NCI-H524 (cell line): Measurements from ENCODE around the gene PLA2G2C.

Source experiments
- DNase-seq, 2 experiments: peaks; one replicate each; lab custom pipeline; 2025; lab: John Stamatoyannopoulos, UW

PLA2G2C gene

GRCh38 chr1:20207546-20207945 is 21.2 kb upstream of the PLA2G2C start:
- no peak for DNase-seq

GRCh38 chr1:20202166-20202565 is 15.8 kb upstream of the PLA2G2C start:
- no peak for DNase-seq

GRCh38 chr1:20200966-20201365 is 14.6 kb upstream of the PLA2G2C start:
- peak in 1 of 2 experiments; percentile 22 for DNase-seq

GRCh38 chr1:20199840-20200239 is 13.5 kb upstream of the PLA2G2C start:
- DNase-seq = no peak

- DNase-seq = no peak
These were observed 13.1 kb upstream of the PLA2G2C start for GRCh38 chr1:20199403-20199802.

- no peak for DNase-seq
These were observed 12.6 kb upstream of the PLA2G2C start for GRCh38 chr1:20198918-20199317.

GRCh38 chr1:20198296-20198695 is 12.0 kb upstream of the PLA2G2C start:
- no peak for DNase-seq

- DNase-seq = no peak
These were observed 11.0 kb upstream of the PLA2G2C start for GRCh38 chr1:20197329-20197791.

- DNase-seq = no peak
These were observed 9.1 kb upstream of the PLA2G2C start for GRCh38 chr1:20195462-20195780.

- peak; percentile 26 to 36 for DNase-seq
These were observed 8.6 kb upstream of the PLA2G2C start for GRCh38 chr1:20194757-20195461.

GRCh38 chr1:20194224-20194623 is 7.9 kb upstream of the PLA2G2C start:
- DNase-seq = peak in 1 of 2 experiments; percentile 69

- DNase-seq = no peak
These were observed 6.6 kb upstream of the PLA2G2C start for GRCh38 chr1:20192871-20193411.

- DNase-seq = no peak
These were observed 6.0 kb upstream of the PLA2G2C start for GRCh38 chr1:20192364-20192763.

GRCh38 chr1:20191266-20191825 is 5.0 kb upstream of the PLA2G2C start:
- DNase-seq = no peak

GRCh38 chr1:20190256-20191160 is 4.2 kb upstream of the PLA2G2C start:
- DNase-seq = no peak

GRCh38 chr1:20189664-20190063 is 3.3 kb upstream of the PLA2G2C start:
- DNase-seq = no peak

- no peak for DNase-seq
These were observed 2.1 kb upstream of the PLA2G2C start for GRCh38 chr1:20188455-20188817.

GRCh38 chr1:20187813-20188454 is 1.6 kb upstream of the PLA2G2C start:
- no peak for DNase-seq

- peak in 1 of 2 experiments; percentile 66 for DNase-seq
These were observed 940 bp upstream of the PLA2G2C start for GRCh38 chr1:20187103-20187812.

- DNase-seq = no peak
These were observed 1.1 kb downstream of the PLA2G2C start for GRCh38 chr1:20184997-20185833.

- no peak for DNase-seq
These were observed 1.8 kb downstream of the PLA2G2C start for GRCh38 chr1:20184481-20184900.
